GM21447 (cell line): Measurements from ENCODE around the gene MAN1A2.

Experiments
- ATAC-seq: cut with Tn5 transposase; IDR thresholded peaks from one replicate; pipeline ENCODE4 v1.9.1; 2021; ENCODE audit not compliant: unreplicated experiment

Gene MAN1A2

GRCh38 chr1:117481410-117481809, 114.2 kb downstream of the MAN1A2 start:
- no peak for ATAC-seq

DNA sequence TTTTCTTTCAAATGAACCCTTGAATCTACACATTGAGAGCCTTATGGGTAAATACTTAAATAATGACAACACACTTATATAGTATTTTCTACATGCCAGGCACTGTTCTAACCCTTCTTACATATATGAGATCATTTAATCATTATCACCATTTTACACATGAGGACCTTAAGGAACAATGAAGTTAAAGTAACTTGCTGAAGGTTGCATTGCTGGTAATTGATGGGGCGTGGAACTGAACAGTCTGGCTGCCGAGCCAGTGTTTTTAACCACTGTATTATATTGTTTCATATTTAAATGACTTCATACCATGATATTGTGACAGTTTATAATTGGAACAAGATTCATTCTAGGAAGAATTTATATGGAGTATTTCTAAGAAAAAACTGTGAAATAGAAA, 126.7 kb downstream of the MAN1A2 start:
- ATAC-seq: no peak

GRCh38 chr1:117495068-117495467, 127.8 kb downstream of the MAN1A2 start:
- no peak for ATAC-seq

- ATAC-seq: no peak
Observed at GRCh38 chr1:117499071-117499470, 131.8 kb downstream of the MAN1A2 start.

DNA sequence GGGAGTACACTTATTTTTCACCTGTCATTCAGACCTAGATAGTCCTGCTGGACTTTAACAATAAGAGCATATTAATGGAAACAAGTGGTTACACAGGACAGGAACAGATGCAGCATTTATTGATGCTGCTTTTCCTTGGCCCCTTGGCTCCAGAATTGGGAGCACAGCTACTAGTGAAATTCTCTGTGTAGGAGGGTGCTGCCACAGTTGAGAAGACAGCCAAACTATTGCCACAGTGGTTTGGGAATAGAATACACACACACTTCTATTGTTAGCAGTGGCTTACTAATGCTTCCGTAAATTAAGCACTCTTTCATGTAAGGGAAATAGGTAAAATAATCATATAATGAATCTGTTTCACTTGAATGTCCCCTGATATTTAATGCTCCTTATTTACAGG, 133.3 kb downstream of the MAN1A2 start:
- ATAC-seq: no peak

DNA sequence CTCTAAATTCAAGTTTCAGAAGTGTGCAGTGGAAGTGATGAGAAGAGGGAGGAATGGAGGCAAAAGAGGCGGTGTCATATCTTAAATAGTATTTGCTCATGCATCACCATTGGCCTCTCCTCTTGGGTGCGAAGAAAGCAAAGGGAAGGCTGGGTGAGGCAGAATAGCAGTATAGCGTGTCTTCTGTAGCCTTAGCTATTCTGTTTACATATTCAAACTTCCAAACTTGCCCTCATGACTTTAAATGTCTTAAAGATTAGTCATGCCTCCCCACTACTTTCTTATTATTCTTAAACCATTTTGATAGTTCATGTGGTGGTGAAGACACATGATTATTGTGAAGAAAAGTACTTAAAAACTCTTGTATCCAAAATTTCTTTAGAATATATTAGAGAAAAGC, 134.0 kb downstream of the MAN1A2 start:
- ATAC-seq: no peak

- no peak for ATAC-seq
Observed at GRCh38 chr1:117511273-117511672, 144.0 kb downstream of the MAN1A2 start.

- ATAC-seq: no peak
Observed at GRCh38 chr1:117512728-117513321, 145.6 kb downstream of the MAN1A2 start.

DNA sequence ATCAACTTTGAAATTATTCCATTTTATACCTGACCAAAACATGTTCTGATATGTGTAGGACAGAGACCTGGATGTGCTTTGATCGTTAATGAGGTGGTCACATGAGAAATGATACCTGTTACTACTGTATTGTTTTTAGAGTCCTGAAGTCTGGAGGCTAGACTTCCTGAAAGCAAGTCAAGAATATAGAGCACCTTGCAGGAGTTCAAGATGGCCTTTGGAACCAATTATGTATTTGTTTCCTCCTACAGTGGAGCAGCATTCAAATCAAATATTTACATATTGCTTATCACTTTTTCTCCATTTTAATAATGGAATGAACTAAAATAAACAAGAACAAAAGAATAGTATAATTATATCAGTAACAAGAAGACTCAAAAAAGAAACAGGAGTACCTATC, 155.9 kb downstream of the MAN1A2 start:
- no peak for ATAC-seq

DNA sequence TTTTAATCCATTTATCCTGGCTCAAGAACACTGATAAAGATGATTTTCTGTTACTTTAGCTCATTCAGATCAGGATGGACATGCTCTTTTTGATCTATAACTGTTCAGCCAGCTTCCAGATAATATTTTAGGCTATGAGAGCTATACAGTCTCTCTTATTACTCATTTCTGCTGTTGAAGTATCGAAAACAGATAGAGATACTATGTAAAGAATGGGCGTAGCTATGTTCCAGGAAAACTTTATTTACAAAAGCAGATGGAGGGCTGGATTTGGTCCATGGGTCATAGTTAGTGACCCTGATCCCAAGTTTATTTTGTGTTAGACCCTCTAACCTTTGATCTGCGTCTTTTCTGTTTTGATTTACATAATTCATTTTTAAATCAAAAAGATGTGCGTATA, 159.8 kb downstream of the MAN1A2 start:
- no peak for ATAC-seq

DNA sequence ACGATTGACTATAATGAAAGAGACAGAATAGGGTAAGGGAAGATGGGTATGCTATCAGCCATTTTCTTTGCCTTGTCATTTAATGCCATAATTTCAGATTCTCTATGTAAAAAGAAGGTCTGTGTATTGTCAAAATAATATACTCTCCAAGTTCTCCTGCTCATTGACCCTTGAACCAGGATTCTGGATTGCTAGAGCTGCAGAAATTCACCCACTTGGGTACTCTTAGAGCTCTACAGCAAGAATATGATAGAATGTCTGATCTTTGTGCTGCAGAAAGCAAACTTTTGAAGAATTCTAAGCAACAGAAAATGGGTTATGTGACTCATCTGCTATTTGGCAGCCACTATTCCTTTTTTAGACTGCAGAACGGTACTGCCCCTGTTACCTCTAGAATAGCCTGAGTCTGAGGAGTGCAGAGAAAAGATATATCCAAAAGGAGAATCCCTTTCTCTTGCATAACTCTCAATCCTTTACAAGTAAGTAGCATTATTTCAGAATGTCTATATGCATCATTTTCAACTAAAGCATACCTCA, 160.4 kb downstream of the MAN1A2 start:
- ATAC-seq: no peak

GRCh38 chr1:117529683-117530082, 162.4 kb downstream of the MAN1A2 start:
- ATAC-seq: no peak

DNA sequence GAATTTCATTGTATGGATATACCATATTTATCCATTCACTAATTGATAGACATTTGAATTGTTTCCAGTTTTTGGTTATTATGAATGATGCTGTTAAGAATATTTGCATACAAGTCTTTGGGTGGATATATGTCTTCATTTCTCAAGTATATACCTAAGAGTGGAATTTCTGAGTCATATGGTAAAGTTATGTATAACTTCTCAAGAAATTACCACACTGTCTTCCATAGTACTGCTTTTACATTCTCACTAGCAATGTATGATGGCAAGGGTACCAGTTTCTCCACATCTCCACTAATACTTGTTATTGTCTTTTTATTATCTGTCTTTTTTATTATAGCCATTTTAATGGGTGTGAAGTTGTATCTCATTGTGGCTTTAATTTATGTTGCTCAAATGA, 164.0 kb downstream of the MAN1A2 start:
- ATAC-seq: no peak

DNA sequence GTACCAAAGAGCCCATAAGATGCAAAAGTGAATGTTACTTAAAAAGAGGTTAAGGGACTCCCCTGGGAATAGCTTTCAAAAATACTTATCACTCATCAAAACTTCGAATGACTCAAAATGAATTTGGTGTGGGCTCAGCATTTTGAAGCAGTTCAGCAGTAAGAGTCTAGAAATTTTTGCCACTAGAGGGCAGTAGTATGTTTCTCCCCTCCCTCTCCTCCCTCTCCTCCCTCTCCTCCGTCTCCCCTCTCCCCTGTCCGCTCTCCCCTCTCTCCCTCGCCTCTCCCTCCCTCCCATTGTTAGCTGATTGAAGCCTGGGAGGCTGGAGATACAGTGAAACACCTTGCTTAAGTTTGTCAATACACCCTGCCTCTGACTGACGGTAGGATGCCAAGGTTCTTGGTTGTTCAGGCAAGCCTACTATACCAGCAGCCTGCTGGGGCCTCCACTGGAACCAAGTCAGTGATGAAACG, 167.8 kb downstream of the MAN1A2 start:
- ATAC-seq: peak; percentile 66

DNA sequence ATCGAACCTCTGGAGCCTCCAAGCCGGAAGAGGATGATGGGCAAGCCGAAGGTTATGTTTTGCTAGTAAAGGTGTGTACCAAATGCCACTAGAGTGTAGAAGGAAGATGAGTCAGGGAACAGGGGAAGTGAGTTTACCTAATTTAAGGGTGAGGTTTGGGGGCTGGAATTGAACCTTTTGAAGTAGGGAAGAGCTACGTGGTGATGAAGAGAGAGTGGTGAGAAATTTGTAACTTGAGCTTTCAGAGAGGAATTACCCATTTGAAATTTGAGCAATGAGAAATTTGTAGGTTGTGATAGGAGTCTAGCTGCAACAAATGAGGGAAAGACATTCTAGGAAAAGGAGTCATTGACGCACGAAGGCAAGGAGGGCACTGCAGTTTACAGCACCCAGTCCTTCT, 168.6 kb downstream of the MAN1A2 start:
- no peak for ATAC-seq

GRCh38 chr1:117537291-117537920, 170.2 kb downstream of the MAN1A2 start:
- no peak for ATAC-seq

DNA sequence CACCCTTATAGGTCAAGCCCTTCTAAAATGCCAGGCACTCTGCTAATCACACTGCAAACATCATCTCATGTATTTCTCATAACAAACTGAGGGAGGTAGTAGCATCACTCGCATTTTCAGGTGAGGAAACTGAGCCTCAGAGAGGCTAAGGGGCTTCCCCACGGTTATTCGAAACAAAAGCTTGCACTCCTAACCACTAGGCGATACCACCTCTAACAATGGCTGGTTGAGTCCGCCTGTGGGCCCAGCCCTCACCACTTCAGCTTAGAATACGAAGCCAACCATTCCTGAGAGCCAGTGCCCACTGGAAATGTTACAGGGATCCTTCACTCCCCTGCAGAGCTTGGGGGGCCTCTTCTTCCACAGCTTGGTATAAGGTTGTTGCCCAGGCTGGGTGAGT, 173.3 kb downstream of the MAN1A2 start:
- ATAC-seq: no peak

- ATAC-seq: no peak
Observed at GRCh38 chr1:117541003-117541402, 173.8 kb downstream of the MAN1A2 start.

- ATAC-seq: no peak
Observed at GRCh38 chr1:117541585-117541984, 174.3 kb downstream of the MAN1A2 start.

DNA sequence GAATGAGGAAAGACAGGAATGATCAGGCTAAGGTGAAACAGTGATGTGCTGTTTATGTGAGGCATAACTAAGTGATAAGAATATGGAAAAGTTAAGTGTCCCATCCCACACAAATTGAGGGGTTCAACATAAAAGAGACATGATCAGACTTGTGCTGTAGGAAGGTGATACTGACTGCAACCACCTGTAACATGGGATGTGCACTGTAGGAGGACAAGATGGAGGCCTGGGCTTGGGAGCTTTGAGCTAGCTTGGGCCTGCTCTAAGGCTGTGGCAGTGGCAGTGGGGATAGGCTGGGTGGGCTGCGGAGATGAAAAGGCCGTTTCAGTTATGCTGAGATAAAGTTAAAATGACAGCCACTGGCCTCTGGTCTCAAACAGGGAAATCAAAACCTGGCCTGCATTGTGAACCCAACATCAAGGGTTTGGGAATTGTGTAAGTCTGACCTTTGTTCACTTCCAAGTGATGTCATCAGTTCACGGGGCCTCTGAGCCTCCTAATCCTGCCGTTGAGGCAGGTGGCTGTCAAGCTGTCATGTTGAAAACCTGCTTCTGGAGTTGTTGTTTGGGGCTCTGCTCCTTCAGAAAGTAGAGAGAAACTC, 177.4 kb downstream of the MAN1A2 start:
- ATAC-seq: no peak

DNA sequence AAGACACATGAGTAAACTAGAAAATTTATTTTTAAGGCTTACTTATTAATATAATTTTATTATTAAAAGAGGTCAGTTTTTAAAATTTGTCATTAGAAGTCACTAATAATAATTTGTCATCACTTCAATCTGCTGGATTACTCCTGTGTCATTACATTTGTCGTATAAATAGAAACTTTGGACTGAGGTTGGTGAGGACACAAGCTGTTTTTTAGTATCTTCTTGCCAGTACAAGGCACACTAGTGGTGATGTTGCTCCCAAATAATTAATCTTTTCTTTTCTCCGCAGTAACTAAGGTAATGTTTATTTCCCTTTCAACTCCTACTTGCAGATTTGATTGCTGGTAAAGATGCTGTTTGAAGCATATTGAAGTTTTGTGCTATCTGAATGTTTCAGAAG, 179.2 kb downstream of the MAN1A2 start:
- ATAC-seq: no peak

DNA sequence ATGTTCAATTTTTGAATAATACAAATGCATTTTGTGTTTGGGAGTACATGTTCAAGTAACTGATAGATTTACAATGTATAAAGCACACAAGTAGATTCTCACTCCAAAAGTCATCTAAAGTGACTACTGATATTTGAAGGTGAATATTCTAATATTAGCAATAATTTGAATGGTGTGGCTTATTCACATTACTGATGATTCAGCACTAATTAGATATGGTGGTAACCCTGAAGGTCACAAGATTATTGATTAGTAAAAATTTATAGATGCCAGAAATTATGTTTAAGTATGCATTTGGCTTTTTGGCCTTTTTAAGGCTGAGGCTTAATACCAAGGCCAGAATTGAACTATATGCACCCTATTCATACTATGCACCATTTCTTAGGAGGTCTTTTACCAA, 186.2 kb downstream of the MAN1A2 start:
- no peak for ATAC-seq
